NCI-H1105 (cell line): ENCODE results near the gene TBX18.

ENCODE experiments used
- DNase-seq: peaks from one replicate; lab custom pipeline; 2025; lab: John Stamatoyannopoulos, UW

The TBX18 gene

DNA sequence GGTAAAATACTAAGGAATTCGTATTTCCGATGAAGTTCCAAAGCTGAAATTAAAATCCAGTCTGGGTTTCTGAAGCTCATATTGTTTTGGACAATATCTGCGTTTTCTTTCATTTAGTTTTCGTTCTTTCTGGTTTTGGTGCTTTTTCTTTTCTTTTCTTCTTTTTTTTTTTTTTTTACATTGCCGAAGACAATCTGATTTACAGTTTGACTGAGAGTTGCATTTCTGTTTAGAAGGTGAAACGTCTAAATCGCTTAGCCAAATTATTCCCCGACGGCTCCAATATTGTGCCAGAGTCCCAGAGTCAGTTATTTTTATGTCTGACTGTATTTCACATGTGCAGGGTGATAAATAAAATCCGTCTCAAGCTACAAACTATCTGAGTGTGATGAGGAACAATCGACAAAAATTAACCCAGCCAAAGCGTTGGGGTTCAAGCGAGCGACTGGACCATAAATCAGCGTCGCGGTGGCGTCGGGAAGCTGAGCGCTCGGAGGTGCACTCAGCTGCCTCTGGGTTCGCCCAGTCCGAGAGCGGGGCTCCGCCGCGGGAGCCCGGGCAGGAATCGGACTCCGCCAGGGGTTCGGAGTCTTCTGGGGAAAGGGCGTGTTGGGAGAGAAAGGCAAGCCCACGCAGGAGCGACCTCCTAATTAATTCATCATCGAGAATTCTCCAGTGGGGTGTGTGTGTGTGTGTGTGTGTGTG is 8.2 kb upstream of the TBX18 start:
- no peak for DNase-seq

- DNase-seq, result no peak
These were observed 7.5 kb upstream of the TBX18 start for GRCh38 chr6:84771756-84772356.

GRCh38 chr6:84771125-84771755 is 6.8 kb upstream of the TBX18 start:
- no peak for DNase-seq

DNA sequence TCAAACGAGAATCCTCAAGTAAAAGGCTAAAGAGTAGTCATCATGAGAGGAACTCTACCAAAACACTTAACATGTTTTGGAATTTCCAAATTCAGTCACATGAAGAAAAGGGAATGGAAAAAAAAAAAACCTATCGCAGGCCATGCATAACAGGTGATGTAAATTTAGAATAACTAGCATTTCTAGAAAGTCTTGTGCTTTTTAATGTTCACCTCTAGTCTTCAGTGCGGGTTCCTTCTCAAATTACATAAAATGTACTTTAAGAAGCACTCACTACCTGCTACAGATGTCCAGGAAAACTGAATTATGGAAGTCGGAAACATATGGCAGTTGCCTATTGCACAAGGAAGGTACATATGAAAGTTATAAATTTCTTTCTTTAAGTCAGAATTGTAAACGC is 6.1 kb upstream of the TBX18 start:
- no peak for DNase-seq

DNA sequence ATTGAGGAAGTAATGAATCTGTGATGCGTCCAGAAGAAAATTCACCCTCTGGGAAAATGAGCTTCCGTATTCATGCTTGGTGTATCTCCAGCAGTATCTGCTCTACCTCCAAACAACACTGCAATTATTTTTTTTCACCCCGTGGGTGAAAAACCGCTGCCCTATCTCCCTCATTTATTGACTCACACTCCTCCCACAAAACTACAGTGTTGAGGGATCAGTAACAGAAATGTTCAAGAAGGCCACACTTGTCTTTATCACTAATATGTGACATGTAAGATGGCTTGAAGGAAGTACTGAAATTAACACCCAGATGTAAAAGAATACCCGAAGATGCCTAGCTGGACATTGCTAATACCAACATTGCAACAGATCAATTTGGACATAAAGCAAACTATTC is 4.9 kb upstream of the TBX18 start:
- DNase-seq, result no peak

DNA sequence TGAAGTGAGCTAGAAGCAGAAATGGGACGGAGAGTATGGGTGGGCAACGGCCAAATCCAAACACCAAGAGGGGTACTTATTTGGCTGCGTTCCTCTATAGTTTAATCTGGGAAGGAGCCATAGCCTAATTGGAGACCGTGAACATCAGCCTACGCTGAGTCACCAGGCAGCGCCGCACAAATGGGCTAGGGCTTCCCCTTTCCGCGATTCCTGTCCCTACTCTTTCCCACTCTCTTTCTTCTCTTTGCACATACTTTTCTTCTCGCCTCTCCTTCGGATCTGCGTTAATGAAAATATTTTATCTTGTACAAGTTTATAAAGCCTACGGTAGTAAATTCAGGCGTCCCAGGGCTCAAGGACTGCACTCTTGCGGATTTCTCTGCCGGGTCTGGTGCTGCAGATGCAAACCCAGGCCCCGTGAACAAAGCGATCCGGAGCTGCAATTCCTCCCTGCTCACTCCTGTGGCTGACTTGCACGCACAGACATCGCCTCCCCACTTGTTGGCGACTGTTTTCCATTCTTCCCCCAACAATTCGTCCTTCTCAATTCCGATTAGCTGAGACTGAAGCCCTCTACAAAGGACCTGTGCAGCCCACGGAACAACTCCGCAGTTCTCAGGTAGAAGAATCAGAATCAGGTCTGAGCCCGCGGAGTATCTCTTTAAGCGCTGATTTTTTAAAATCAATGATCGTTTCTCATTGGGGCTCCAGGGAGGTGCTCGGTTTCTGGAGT is 4.2 kb upstream of the TBX18 start:
- DNase-seq, result peak; percentile 29

GRCh38 chr6:84767526-84768201 is 3.3 kb upstream of the TBX18 start:
- DNase-seq, result no peak

DNA sequence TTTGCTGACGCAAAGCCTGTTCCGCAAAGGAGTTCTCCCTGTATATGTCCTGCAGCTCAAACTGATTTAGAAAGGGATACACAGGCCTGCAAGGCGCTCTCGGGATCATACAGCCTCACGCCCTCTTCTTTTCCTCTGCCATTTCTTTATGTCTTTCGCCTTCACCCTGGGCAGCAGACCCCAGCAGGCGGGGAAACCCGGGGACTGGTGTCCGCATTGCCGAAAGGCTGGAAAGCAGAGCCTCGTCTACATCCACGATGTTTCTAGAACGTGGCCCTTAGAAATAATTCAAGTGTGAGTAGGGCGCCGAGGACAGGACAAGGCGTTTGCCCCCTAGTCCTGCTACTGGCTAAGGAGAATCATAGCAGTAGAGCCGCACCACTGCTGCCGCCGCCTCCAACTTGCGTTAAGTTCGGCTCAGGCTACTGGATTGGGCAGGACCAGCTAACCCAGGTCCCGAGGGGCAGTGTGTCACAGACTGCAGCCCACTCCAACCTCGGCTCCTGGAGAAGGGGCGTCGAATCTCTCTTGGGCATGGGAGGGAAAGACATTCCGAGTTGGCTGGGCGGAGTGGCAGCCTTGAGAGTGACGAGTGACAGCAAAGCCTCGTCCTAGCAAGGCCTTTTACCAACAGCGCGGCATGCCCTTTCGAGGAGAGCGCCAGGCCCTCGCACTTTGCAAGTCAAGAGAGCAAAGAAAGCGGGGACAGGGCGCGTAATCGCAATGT is 2.6 kb upstream of the TBX18 start:
- DNase-seq, result no peak

DNA sequence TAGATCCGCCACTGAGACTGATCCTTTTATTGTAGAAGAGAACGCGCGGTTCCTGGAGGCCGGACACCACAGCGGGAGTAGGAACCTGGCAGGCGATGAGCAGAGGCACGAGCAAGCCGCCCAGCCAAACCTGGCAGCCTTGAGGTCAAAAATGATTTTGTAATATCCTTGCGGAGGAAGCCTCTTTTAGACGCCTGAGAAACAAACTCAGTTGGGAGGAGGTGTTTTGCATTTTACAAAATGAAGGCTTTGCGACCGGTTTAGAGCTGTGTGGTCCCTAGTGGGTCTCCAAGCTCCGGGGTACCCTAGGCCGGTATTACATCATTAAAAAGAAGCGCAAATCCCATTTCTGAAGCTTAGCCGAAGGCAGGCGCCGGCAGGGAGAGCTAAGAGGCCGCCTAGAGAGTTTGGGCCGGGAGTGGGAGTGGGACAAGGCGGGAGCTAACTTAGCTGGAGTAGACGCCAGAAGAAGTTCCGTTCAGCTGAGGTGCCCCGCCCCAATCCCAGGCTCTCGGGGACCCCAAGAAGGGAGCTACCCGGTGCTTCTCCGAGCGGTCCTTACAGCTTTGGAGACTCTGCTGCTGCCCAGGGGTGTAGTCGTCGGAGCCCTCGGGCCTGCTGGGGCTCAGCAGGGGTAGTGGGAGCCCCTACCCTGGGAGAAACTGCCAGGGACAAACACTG is 1.9 kb upstream of the TBX18 start:
- no peak for DNase-seq

DNA sequence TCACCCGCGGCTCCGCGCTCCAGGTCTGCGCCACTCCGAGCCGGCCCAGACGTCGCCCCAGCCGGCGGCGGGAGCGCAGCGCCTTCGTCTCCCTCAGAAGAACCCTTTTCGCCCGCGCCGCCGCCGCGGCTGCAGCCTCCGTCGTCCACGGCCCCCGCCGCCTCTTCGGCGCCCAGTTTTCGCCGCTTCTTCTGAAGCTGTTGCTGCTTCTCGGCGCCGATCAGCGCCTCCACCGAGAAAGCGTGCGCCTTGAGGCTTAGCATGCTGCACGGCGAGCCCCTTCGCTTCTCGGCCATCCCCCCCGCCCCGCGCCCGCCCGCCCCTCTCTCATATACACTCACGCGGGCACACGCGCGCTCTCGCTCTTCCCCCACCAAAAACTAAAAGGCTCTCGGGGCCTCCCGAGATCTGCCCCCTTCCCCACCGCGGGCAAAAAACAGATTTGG is 489 bp downstream of the TBX18 start:
- peak; percentile 22 for DNase-seq

- peak; percentile 25 for DNase-seq
These were observed 1.2 kb downstream of the TBX18 start for GRCh38 chr6:84763003-84763885.

GRCh38 chr6:84762220-84763002 is 2.0 kb downstream of the TBX18 start:
- DNase-seq, result no peak

- no peak for DNase-seq
These were observed 5.9 kb downstream of the TBX18 start for GRCh38 chr6:84758486-84758885.

GRCh38 chr6:84756877-84757276 is 7.5 kb downstream of the TBX18 start:
- DNase-seq, result no peak

DNA sequence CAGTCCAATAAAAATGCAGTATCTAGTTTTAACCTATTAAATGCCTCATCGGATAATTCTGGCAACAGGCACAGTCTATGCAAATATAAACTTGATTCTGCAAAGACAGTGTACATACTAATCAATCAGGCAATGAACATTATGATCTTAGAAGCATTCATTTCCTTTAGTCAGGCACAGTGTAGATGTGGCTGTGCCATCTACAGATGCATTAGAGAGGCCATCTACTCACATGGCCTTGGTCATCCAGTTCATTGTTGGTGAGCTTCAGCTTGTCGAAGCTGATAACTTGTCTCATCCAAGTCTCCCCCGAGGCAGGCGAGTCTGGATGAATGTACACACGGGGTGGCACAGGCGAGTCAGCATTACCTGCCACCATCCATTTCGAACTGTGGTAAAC is 7.9 kb downstream of the TBX18 start:
- no peak for DNase-seq

- DNase-seq, result no peak
These were observed 11.2 kb downstream of the TBX18 start for GRCh38 chr6:84753173-84753572.

DNA sequence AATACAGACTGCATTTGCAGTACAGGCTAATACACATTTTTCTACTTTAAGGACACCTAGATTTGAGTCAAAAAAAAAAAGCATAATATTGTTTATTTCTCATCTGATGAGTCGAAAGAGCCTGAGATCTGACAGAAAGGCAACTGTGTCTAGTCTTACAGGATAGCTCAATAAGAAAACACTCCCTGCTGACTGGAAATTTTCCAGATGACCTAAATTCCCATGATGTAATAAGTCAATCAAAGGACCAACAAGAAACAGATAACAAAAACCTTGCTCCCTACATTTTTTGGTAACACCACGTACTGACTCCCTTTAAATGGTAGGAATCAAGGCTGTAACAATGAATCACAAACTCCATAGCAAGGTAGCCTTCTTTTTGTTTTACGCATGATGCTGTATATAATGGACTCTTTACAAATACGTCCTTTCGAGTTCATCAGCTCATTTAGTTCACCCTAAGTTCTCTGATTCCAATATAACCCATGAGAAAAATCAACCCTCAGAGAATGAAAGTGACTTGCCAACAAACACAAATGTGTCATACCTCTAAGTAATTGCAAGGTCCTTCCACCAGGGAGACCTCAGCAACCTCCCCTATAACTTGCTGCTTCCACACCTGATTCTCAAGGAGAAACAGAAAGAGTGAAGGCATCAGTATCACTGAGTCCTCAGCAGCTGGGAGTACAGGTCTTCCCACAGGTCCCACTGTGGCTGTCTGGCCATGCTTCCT is 12.1 kb downstream of the TBX18 start:
- no peak for DNase-seq

- no peak for DNase-seq
These were observed 15.2 kb downstream of the TBX18 start for GRCh38 chr6:84749181-84749580.
